ENCODE results near the gene CROCC.
"Not testable (repeated sequence)": the region's sequence is repeated elsewhere in the genome, so short reads cannot be mapped to it uniquely, and the experiment has no call there.

CROCC gene

DNA sequence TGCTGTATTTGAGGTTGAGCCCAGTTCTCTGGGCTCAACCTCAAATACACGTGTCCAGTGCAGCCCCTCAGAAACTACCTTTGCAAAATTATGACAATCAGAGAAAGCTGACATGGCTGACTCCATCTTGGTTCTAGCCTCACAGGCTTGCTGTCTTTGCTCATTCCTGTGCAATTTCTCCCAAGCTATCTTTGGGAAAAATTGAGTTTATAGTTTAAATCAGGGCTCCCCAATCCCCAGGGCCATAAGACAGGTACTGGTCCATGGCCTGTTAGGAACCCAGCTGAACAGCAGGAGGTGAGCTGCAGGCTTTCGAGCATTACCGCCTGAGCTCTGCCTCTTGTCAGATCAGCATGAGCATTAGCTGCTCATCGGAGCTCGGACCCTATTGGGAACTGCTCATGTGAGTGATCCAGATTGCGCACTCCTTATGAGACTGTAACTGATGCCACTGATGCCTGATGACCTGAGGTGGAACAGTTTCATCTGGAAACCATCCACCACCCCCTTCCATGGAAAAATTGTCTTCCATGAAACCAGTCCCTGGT lies 28.7 kb upstream of the CROCC start:
- H4K8ac ChIP-seq (ENCODE audit: low read depth, low read length); H2AK5ac ChIP-seq (ENCODE audit: low read length); H3K4me2 ChIP-seq (ENCODE audit: low read length); H3K36me3 ChIP-seq (ENCODE audit: control insufficient read depth in 1 of 2, insufficient read depth in 2 of 2, low read length in 2 of 2); H3K23ac ChIP-seq (ENCODE audit: low read length); H3K18ac ChIP-seq (ENCODE audit: low read length); H2BK5ac ChIP-seq (ENCODE audit: low read depth, low read length, poor library complexity); H3K9ac ChIP-seq (ENCODE audit: low read length); H3K9me3 ChIP-seq (ENCODE audit: insufficient read depth, low read depth, low read length); H3K14ac ChIP-seq (ENCODE audit: low read length); H3K27ac ChIP-seq (ENCODE audit: low read depth, low read length); H2BK120ac ChIP-seq (ENCODE audit: insufficient read depth, low read length, poor library complexity); H3K4me3 ChIP-seq (ENCODE audit: low read depth, low read length); H3K4ac ChIP-seq (ENCODE audit: low read depth, low read length); H3K4me1 ChIP-seq (ENCODE audit: control insufficient read depth in 1 of 2, insufficient read depth in 2 of 2, low read length in 2 of 2); H3K27me3 ChIP-seq (ENCODE audit: insufficient read depth, low read length); H2AFZ ChIP-seq (ENCODE audit: insufficient read depth, low read length, poor library complexity); H4K91ac ChIP-seq (ENCODE audit: low read depth, low read length); H2BK12ac ChIP-seq (ENCODE audit: low read length); H3K79me2 ChIP-seq (ENCODE audit: control insufficient read depth, insufficient read depth, low read length, poor library complexity); DNase-seq; H4K12ac ChIP-seq (ENCODE audit: low read depth, low read length): not testable (repeated sequence)
- WGBS (ENCODE audit: extremely low coverage, insufficient coverage, insufficient read length) = no CpG with 5 or more reads among the region's 6 CpGs
- H3K79me1 ChIP-seq (ENCODE audit: low read length) = peaks cover 10% of the 10 kb centered on the region

- H4K8ac ChIP-seq (ENCODE audit: low read depth, low read length); H3K23ac ChIP-seq (ENCODE audit: low read length); H3K27me3 ChIP-seq (ENCODE audit: insufficient read depth, low read length); H3K36me3 ChIP-seq (ENCODE audit: control insufficient read depth in 1 of 2, insufficient read depth in 2 of 2, low read length in 2 of 2); H4K12ac ChIP-seq (ENCODE audit: low read depth, low read length); H3K18ac ChIP-seq (ENCODE audit: low read length); H4K91ac ChIP-seq (ENCODE audit: low read depth, low read length); H3K9me3 ChIP-seq (ENCODE audit: insufficient read depth, low read depth, low read length); H2AFZ ChIP-seq (ENCODE audit: insufficient read depth, low read length, poor library complexity); H3K4ac ChIP-seq (ENCODE audit: low read depth, low read length); H3K79me2 ChIP-seq (ENCODE audit: control insufficient read depth, insufficient read depth, low read length, poor library complexity); H2BK120ac ChIP-seq (ENCODE audit: insufficient read depth, low read length, poor library complexity); H3K4me2 ChIP-seq (ENCODE audit: low read length); H3K14ac ChIP-seq (ENCODE audit: low read length); H3K4me1 ChIP-seq (ENCODE audit: control insufficient read depth in 1 of 2, insufficient read depth in 2 of 2, low read length in 2 of 2); H3K9ac ChIP-seq (ENCODE audit: low read length); H3K4me3 ChIP-seq (ENCODE audit: low read depth, low read length); DNase-seq; H2BK12ac ChIP-seq (ENCODE audit: low read length); H2BK5ac ChIP-seq (ENCODE audit: low read depth, low read length, poor library complexity); H2AK5ac ChIP-seq (ENCODE audit: low read length); H3K27ac ChIP-seq (ENCODE audit: low read depth, low read length); H3K79me1 ChIP-seq (ENCODE audit: low read length): not testable (repeated sequence)
- WGBS (ENCODE audit: extremely low coverage, insufficient coverage, insufficient read length) = no CpG with 5 or more reads among the region's 4 CpGs
These were observed 27.9 kb upstream of the CROCC start for GRCh38 chr1:16893796-16894195.

DNA sequence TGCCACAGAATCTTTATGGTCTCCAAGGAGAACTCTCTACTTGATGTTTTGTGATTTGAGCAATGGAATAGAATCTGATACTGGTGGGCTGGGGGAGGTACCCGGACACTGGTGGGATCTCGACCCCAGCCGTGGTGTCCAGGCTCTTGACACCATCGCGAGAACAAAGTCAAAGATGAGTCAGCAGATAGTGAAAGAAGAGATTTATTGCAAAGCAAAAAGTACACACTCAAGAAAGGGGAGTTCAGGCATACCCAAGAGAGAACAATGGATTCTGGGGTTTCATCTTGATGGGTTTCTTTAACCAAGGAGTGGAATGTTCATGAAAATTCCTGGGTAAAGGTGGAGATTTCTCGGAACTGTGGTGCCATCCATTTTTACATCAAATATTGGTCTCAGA lies 27.4 kb upstream of the CROCC start:
- H3K79me2 ChIP-seq (ENCODE audit: control insufficient read depth, insufficient read depth, low read length, poor library complexity); H3K27ac ChIP-seq (ENCODE audit: low read depth, low read length); H3K9ac ChIP-seq (ENCODE audit: low read length); H3K23ac ChIP-seq (ENCODE audit: low read length); H3K4ac ChIP-seq (ENCODE audit: low read depth, low read length); H4K12ac ChIP-seq (ENCODE audit: low read depth, low read length); H2AFZ ChIP-seq (ENCODE audit: insufficient read depth, low read length, poor library complexity); H2BK120ac ChIP-seq (ENCODE audit: insufficient read depth, low read length, poor library complexity); H3K4me2 ChIP-seq (ENCODE audit: low read length); H3K4me3 ChIP-seq (ENCODE audit: low read depth, low read length); H3K14ac ChIP-seq (ENCODE audit: low read length); H4K8ac ChIP-seq (ENCODE audit: low read depth, low read length); H4K91ac ChIP-seq (ENCODE audit: low read depth, low read length); H3K9me3 ChIP-seq (ENCODE audit: insufficient read depth, low read depth, low read length); DNase-seq; H2AK5ac ChIP-seq (ENCODE audit: low read length); H2BK5ac ChIP-seq (ENCODE audit: low read depth, low read length, poor library complexity); H3K36me3 ChIP-seq (ENCODE audit: control insufficient read depth in 1 of 2, insufficient read depth in 2 of 2, low read length in 2 of 2); H3K18ac ChIP-seq (ENCODE audit: low read length); H3K79me1 ChIP-seq (ENCODE audit: low read length); H3K27me3 ChIP-seq (ENCODE audit: insufficient read depth, low read length); H3K4me1 ChIP-seq (ENCODE audit: control insufficient read depth in 1 of 2, insufficient read depth in 2 of 2, low read length in 2 of 2); H2BK12ac ChIP-seq (ENCODE audit: low read length): not testable (repeated sequence)
- WGBS (ENCODE audit: extremely low coverage, insufficient coverage, insufficient read length) = no CpG with 5 or more reads among the region's 6 CpGs

- H2BK5ac ChIP-seq (ENCODE audit: low read depth, low read length, poor library complexity); H2AK5ac ChIP-seq (ENCODE audit: low read length); H2BK120ac ChIP-seq (ENCODE audit: insufficient read depth, low read length, poor library complexity); H4K91ac ChIP-seq (ENCODE audit: low read depth, low read length); H4K12ac ChIP-seq (ENCODE audit: low read depth, low read length); H3K4me3 ChIP-seq (ENCODE audit: low read depth, low read length); H3K9ac ChIP-seq (ENCODE audit: low read length); H3K9me3 ChIP-seq (ENCODE audit: insufficient read depth, low read depth, low read length); H3K27ac ChIP-seq (ENCODE audit: low read depth, low read length); H3K36me3 ChIP-seq (ENCODE audit: control insufficient read depth in 1 of 2, insufficient read depth in 2 of 2, low read length in 2 of 2); H3K27me3 ChIP-seq (ENCODE audit: insufficient read depth, low read length); H3K79me1 ChIP-seq (ENCODE audit: low read length); H3K14ac ChIP-seq (ENCODE audit: low read length); H4K8ac ChIP-seq (ENCODE audit: low read depth, low read length); H2AFZ ChIP-seq (ENCODE audit: insufficient read depth, low read length, poor library complexity); H3K23ac ChIP-seq (ENCODE audit: low read length); H3K18ac ChIP-seq (ENCODE audit: low read length); H3K4me1 ChIP-seq (ENCODE audit: control insufficient read depth in 1 of 2, insufficient read depth in 2 of 2, low read length in 2 of 2); H3K4ac ChIP-seq (ENCODE audit: low read depth, low read length); DNase-seq; H3K79me2 ChIP-seq (ENCODE audit: control insufficient read depth, insufficient read depth, low read length, poor library complexity); H2BK12ac ChIP-seq (ENCODE audit: low read length): not testable (repeated sequence)
- peak overlapping the region; percentile 27 for H3K4me2 ChIP-seq (ENCODE audit: low read length)
- no CpG with 5 or more reads among the region's 6 CpGs for WGBS (ENCODE audit: extremely low coverage, insufficient coverage, insufficient read length)
These were observed 26.5 kb upstream of the CROCC start for GRCh38 chr1:16895233-16895597.

All from trophoblast cell (in vitro differentiated cells and primary cell).